Activated CD4-positive, alpha-beta T cell treated with anti-CD3 and anti-CD28 coated beads for 36 hours (primary cell): ENCODE data around the gene CNTN5. TPM values are rescaled to one million over a fixed set of nuclear protein-coding genes. Genes with fewer than 3 reads are reported as not detected.
"Not testable (repeated sequence)": the region's sequence is repeated elsewhere in the genome, so short reads cannot be mapped to it uniquely, and the experiment has no call there.

Experiments
- ATAC-seq: fragments of 200-7000 bp; cut with Tn5 transposase; one replicate; pipeline ENCODE4 v1.10.0; 2021; ENCODE audit warnings: mild to moderate bottlenecking, moderate library complexity
- CTCF ChIA-PET: fragments of 350-600 bp; sonication (Branson Sonifier 250); formaldehyde crosslinking; loops from one replicate; lab custom pipeline; 2021; ENCODE audit warnings: antibody characterized with exemption; lab: Charles Lee
- POLR2A ChIA-PET: fragments of 350-600 bp; sonication (Branson Sonifier 250); formaldehyde crosslinking; loops from one replicate; lab custom pipeline; 2021; ENCODE audit warnings: antibody characterized with exemption, inconsistent platforms; lab: Charles Lee
- DNase-seq: peaks from one replicate; pipeline ENCODE4 v3.0.0-alpha.2; 2020
- H3K27ac Mint-ChIP-seq: one replicate; pipeline ENCODE4 v1.8.0; 2021; ENCODE audit warnings: mixed read lengths
- H3K27me3 Mint-ChIP-seq: one replicate; pipeline ENCODE4 v1.8.0; 2021; ENCODE audit warnings: mixed read lengths
- H3K36me3 Mint-ChIP-seq: one replicate; pipeline ENCODE4 v1.8.0; 2021; ENCODE audit warnings: low read depth, mixed read lengths
- H3K4me1 Mint-ChIP-seq: one replicate; pipeline ENCODE4 v1.8.0; 2021; ENCODE audit warnings: mixed read lengths
- H3K4me3 Mint-ChIP-seq: one replicate; pipeline ENCODE4 v1.8.0; 2021; ENCODE audit warnings: mild to moderate bottlenecking, moderate library complexity, mixed read lengths
- H3K9me3 Mint-ChIP-seq: one replicate; pipeline ENCODE4 v1.8.0; 2021; ENCODE audit warnings: low read depth, mixed read lengths
- intact Hi-C, 2 experiments: fragments of 100-400 bp; cut with DNase I in 1 of 2; cut with micrococcal nuclease in 1 of 2; formaldehyde crosslinking; loops; one replicate each; pipeline versions ENCODE4 v1.14.2 to v1.15.1; 2022 to 2024; cut with DNase I, micrococcal nuclease
- total RNA-seq, 2 experiments: library from RNA; stranded (reverse); gene quantifications; one replicate each; pipeline ENCODE4 v1.2.3, GENCODE V29; 2021

CNTN5 gene
- total RNA-seq, 2 experiments from 2014 or later = not detected

DNA sequence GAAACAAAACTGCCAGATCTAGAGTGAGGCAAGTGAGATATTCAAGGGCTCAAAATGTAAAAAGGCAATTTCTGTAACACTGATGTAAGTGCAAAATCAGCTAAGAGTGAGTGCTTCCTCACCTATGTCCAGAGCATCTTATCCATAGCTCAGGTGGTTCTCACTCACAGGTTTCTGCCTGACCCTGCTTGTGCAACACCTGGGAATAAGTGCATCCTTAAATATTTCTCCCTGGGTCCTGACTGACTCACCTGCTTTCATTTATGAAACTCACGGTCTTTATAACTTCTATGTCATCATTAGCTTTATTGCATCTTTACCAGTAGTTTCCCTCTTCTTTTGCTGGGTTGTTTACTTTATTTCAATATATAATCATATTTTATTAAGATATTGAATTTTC is 260.6 kb downstream of the CNTN5 start:
- H3K27me3 Mint-ChIP-seq = no peaks in the 10 kb centered on the region
- H3K4me3 Mint-ChIP-seq = no peak overlapping the region
- H3K4me1 Mint-ChIP-seq = no peaks in the 10 kb centered on the region
- H3K27ac Mint-ChIP-seq = no peak overlapping the region
- DNase-seq (no peak), ATAC-seq (no peak)
- H3K36me3 Mint-ChIP-seq = no peaks in the 10 kb centered on the region
- ChIA-PET CTCF (no interaction called here), POLR2A (no interaction called here)
- peaks cover 9% of the 10 kb centered on the region for H3K9me3 Mint-ChIP-seq
- intact Hi-C loops = no loop called here

DNA sequence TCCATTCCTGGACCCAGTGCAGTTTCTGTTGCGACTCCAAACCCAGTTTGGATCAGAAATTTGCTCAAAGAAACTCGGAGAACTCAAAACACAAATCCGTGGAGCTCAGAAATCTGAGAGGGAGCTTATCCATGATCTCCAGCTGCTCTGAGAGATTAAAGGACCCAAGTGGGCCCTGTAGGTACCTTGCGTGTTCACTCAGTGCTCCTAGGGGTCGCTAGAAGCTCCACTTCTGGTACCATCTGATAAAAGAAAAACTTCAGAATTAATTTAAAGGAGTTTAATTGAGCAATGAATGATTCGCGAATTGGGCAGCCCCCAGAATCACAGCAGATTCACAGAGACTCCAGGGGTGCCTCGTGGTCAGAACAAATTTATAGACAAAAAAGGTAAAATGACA is 277.2 kb downstream of the CNTN5 start:
- H3K9me3 Mint-ChIP-seq, ATAC-seq, POLR2A ChIA-PET, H3K27me3 Mint-ChIP-seq, H3K27ac Mint-ChIP-seq, intact Hi-C loops, CTCF ChIA-PET, H3K36me3 Mint-ChIP-seq, H3K4me3 Mint-ChIP-seq, H3K4me1 Mint-ChIP-seq, DNase-seq: not testable (repeated sequence)

DNA sequence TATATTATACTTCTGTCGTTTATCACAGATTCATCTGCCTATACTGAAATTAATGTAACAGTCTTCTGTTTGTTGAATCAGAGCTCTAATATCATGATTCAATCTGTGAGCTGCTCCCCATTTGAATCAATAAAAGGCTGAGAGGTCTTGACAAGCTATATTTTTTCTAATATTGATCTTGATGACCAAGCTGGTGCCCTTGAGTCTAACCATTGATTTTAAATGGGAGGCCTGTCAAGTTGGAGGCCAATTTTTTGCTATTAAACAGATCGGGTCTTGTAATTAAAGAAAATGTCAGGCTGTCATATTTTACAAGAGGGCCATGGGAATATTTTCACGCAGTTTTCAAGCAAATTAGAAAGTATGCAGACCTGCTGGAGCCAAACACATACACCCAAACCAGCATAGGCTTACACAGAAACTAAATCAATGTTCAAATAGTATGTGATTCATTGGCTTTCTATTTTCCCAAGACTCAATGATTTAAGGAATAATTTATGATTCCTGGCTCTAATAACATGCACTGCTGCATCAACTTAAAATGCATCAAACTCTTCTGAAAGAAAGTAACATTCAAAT is 286.9 kb downstream of the CNTN5 start:
- CTCF ChIA-PET = interaction anchor here (0.6 kb wide), 1 partner anchor 9 kb away, joined by 3 read pairs; no protein-coding TSS in a partner anchor
- Mint-ChIP-seq H3K27ac (no peak overlapping the region), H3K4me3 (no peak overlapping the region), H3K27me3 (no peaks in the 10 kb centered on the region), H3K9me3 (no peaks in the 10 kb centered on the region), H3K4me1 (no peaks in the 10 kb centered on the region), H3K36me3 (no peaks in the 10 kb centered on the region)
- DNase-seq = no peak
- no peak for ATAC-seq
- POLR2A ChIA-PET = no interaction called here
- intact Hi-C loops = no loop called here

DNA sequence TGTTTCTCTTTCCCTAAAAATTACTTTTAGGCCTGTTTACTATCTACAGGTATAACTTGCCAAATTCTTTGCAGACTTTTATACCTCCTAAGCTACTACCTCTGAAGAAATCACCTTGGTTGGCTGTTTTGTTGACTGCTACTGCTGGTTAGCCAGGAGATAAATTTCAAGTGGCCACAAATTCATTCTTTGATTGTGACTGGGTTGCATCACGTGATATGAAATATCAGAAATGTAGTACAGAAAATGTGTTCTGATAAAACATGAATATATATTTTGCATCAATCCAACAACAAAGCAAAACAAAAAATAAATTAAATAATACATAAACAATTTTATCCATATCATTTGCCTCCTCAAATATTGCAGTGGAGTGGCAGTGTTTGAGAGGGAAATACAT is 291.1 kb downstream of the CNTN5 start:
- ChIA-PET CTCF (no interaction called here), POLR2A (no interaction called here)
- H3K36me3 Mint-ChIP-seq = no peaks in the 10 kb centered on the region
- no peak overlapping the region for H3K4me3 Mint-ChIP-seq
- ATAC-seq (no peak), DNase-seq (no peak)
- intact Hi-C loops = no loop called here
- no peaks in the 10 kb centered on the region for H3K27me3 Mint-ChIP-seq
- no peak overlapping the region for H3K27ac Mint-ChIP-seq
- H3K4me1 Mint-ChIP-seq = no peaks in the 10 kb centered on the region
- H3K9me3 Mint-ChIP-seq = peaks cover 2% of the 10 kb centered on the region

DNA sequence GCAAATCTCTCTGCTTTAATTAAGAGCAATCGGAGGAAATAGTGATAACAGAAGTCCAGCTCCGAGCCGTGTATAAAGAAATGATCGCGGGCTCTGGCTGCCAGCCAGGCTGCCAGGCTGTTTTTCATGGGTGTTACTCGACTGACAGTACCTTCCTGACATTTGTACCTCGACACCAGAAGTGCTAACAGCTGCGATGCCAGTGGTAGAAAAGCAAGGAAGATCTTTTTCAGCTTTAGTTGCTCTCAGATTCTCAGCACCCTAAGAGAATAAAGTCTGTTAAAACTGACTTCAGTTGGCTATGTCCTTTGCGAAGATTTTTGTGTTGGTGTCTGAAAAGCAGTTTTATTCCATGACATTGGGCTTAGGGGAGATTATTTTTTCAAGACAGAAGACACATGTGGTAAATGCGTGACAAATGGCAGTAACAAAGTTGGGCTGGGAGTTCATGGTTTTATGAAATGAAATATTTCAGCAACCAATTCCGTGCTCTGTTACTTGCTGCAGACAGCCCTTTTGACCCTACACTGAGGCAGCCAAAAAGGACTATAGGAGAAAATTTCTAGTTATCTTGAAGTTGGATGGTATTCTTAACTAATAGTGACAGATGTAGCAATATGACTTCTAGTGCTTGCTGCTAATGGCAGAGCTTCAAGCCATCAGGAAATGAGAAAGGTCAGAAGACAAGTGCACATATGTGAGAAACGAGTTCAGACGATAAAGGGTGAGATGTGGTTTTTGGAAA is 296.2 kb downstream of the CNTN5 start:
- Mint-ChIP-seq H3K36me3 (no peaks in the 10 kb centered on the region), H3K9me3 (peaks cover 9% of the 10 kb centered on the region), H3K4me1 (no peaks in the 10 kb centered on the region), H3K27ac (no peak overlapping the region), H3K4me3 (no peak overlapping the region), H3K27me3 (no peaks in the 10 kb centered on the region)
- ATAC-seq (no peak), DNase-seq (no peak)
- intact Hi-C loops = no loop called here
- ChIA-PET CTCF (no interaction called here), POLR2A (no interaction called here)

DNA sequence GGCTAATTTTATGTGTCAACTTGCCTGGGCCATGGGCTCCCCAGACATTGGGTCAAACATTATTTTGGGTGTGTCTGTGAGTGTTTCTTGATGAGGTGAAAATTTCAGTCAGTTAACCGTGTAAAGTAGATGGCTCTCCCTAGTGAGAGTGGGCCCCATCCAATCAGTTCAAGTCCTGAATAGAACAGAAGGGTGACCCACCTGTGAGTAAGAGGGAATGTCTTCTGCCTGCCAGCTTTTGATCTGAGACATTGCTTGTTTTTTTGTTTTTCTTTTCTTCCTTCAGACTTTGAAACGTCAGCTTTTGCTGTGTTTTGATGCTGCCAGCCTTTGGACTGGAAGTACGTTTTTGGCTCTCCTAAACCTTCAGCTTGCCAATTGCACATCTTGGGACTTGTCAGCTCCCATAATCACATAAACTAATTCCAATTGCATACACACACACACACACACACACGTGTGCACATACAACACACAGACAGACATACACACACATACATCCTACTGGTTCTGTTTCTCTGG is 300.1 kb downstream of the CNTN5 start:
- CTCF ChIA-PET = no interaction called here
- POLR2A ChIA-PET = no interaction called here
- Mint-ChIP-seq H3K27me3 (no peaks in the 10 kb centered on the region), H3K36me3 (no peaks in the 10 kb centered on the region), H3K4me1 (no peaks in the 10 kb centered on the region), H3K9me3 (peaks cover 7% of the 10 kb centered on the region), H3K27ac (no peak overlapping the region), H3K4me3 (no peak overlapping the region)
- intact Hi-C loops = no loop called here
- no peak for DNase-seq
- no peak for ATAC-seq

DNA sequence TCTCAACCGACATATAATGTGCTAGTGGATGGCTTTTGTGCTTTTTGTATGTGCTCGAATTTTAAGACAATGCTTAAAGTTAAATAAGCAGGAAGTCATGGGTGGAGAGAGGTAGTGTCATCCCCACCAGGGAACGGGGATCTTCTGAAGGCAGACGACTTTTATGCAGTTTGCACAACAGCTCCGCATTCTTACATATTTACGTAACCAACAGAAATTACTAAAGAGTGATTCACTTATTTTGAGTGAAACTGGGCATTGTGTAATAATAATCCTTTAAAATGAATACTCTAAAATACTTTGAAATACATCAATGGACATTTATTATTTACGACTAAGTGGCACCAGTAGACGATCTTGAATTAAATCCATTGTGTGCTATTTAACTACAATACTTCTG is 305.1 kb downstream of the CNTN5 start:
- no peaks in the 10 kb centered on the region for H3K27me3 Mint-ChIP-seq
- DNase-seq (no peak), ATAC-seq (no peak)
- H3K4me3 Mint-ChIP-seq = no peak overlapping the region
- H3K4me1 Mint-ChIP-seq = no peaks in the 10 kb centered on the region
- no peaks in the 10 kb centered on the region for H3K36me3 Mint-ChIP-seq
- peaks cover 4% of the 10 kb centered on the region for H3K9me3 Mint-ChIP-seq
- no peak overlapping the region for H3K27ac Mint-ChIP-seq
- ChIA-PET CTCF (no interaction called here), POLR2A (no interaction called here)
- intact Hi-C loops = no loop called here

DNA sequence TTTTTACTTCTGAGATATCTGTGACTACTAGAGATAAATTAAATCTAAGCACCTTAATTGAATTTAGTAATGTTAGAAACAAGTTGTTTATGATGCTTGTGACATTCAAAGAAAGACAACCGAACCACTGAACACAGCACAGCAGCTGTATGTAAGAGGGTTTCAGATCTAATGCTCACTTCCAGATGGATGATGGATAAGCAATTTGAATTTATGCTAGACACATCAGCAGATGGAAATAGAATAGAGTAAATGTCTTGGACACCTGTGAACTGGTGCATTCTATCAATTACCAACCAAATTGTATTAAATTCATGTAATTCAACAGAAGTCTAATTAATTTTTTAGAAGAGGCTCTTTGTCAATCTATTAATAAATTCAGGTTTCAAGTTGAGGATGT is 306.3 kb downstream of the CNTN5 start:
- intact Hi-C loops = no loop called here

DNA sequence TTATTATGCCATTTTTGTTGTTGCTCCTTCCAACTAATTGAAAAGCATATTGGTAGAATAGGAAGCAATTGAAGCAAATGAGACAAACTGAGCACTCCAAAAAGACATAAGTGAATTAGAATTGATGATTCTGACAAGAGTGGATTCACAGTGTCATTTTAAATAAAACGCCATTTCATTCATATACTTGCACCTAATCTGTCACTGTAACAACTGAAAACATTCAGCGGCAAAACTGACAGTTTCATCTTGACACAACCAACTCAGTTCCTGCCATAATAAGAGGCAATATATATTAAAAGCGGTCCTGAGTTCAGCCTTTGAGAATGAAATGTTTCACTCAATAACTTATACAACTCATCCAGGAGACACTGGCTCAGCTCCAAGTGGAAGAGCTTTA is 306.8 kb downstream of the CNTN5 start:
- Mint-ChIP-seq H3K27me3 (no peaks in the 10 kb centered on the region), H3K4me1 (no peaks in the 10 kb centered on the region)
- intact Hi-C loops = no loop called here

More for the DNA sequence above, 306.3 kb downstream of the CNTN5 start:
- H3K4me1 Mint-ChIP-seq = no peaks in the 10 kb centered on the region
- ATAC-seq = no peak
- no peak overlapping the region for H3K27ac Mint-ChIP-seq
- no peak overlapping the region for H3K4me3 Mint-ChIP-seq
- H3K9me3 Mint-ChIP-seq = peaks cover 2% of the 10 kb centered on the region
- H3K27me3 Mint-ChIP-seq = no peaks in the 10 kb centered on the region
- no peak for DNase-seq
- POLR2A ChIA-PET = interaction anchor here (0.7 kb wide), 1 partner anchor 225 kb away, joined by 4 read pairs; no protein-coding TSS in a partner anchor
- no peaks in the 10 kb centered on the region for H3K36me3 Mint-ChIP-seq
- CTCF ChIA-PET = no interaction called here

DNA sequence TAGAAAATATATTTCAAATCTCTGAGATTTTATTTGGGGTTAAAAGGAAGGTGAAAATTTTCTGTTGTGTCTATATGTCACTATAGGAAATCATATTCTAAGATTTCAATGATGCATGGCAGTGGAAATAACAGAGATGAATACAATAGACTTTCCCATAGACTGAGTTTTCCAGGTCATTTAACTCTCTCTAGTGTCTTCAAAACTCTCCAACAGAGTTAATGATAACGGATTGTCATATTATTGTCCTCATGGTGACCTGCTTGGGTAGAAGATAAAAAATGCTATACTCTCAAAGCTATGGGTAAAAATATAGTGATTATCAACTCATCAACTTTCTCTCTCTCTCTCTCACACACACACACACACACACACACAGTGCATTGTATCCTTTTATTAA is 312.9 kb downstream of the CNTN5 start:
- Mint-ChIP-seq H3K27ac (no peak overlapping the region), H3K36me3 (no peaks in the 10 kb centered on the region), H3K4me1 (no peaks in the 10 kb centered on the region), H3K4me3 (no peak overlapping the region), H3K27me3 (no peaks in the 10 kb centered on the region), H3K9me3 (peaks cover 1% of the 10 kb centered on the region)
- no peak for ATAC-seq
- ChIA-PET POLR2A (no interaction called here), CTCF (no interaction called here)
- intact Hi-C loops = no loop called here
- DNase-seq = no peak

More for the DNA sequence above, 306.8 kb downstream of the CNTN5 start:
- CTCF ChIA-PET = no interaction called here
- ATAC-seq = no peak
- H3K9me3 Mint-ChIP-seq = peaks cover 2% of the 10 kb centered on the region
- no peak for DNase-seq
- no peaks in the 10 kb centered on the region for H3K36me3 Mint-ChIP-seq
- H3K27ac Mint-ChIP-seq = no peak overlapping the region
- no peak overlapping the region for H3K4me3 Mint-ChIP-seq
- POLR2A ChIA-PET = no interaction called here

DNA sequence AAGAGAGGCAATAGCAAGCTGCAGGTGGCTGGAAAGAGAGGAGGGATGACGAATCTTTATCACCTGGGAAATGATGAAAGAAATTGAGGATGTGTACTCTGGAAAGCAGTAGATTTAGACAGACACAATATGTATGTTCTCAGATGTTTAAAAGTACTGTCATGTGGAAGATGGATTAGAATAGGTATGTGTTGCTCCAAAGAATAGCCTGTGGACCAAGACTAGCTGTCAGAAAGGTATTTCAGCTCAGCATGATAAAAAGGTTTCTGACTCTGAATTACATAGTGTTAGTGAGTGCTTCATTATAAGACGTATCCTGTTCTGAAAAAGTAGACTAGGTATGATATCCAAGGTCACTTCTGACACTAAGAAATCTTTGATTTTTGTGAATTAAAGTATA is 322.4 kb downstream of the CNTN5 start:
- ATAC-seq (no peak), DNase-seq (no peak)
- H3K36me3 Mint-ChIP-seq = no peaks in the 10 kb centered on the region
- intact Hi-C loops = no loop called here
- CTCF ChIA-PET = no interaction called here
- H3K27me3 Mint-ChIP-seq = no peaks in the 10 kb centered on the region
- no peaks in the 10 kb centered on the region for H3K4me1 Mint-ChIP-seq
- peaks cover 11% of the 10 kb centered on the region for H3K9me3 Mint-ChIP-seq
- no peak overlapping the region for H3K4me3 Mint-ChIP-seq
- POLR2A ChIA-PET = no interaction called here
- no peak overlapping the region for H3K27ac Mint-ChIP-seq

DNA sequence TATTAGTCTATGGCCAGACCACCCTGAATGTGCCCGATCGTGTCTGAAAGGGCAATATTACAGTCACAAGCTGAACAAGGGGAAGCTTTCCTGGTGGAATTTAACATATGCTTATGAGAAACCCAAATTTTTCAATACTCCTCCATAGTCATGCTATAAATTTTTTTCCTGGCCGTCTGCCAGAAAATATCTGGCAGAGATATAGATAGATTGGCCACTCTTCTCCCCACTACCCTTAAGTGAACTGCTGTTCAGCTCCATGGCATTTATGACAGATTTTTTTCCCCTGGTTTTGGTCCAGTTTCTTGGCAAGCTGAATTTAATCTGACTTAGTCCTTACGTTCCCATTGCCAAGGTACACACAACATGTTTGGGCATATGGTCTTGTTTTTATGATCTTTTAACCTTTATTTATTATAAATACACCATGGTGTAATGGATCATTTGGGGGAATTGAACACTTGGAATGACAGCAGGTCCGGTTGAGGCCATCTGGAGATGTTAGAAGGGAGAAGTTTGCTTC is 328.5 kb downstream of the CNTN5 start:
- ATAC-seq = no peak

More for the DNA sequence above, 328.5 kb downstream of the CNTN5 start:
- ChIA-PET POLR2A (no interaction called here), CTCF (interaction anchor here (1.1 kb wide), 1 partner anchor 12 kb away, joined by 4 read pairs; no protein-coding TSS in a partner anchor)
- Mint-ChIP-seq H3K27me3 (no peaks in the 10 kb centered on the region), H3K36me3 (no peaks in the 10 kb centered on the region), H3K4me3 (no peak overlapping the region), H3K27ac (no peak overlapping the region), H3K9me3 (peaks cover 2% of the 10 kb centered on the region), H3K4me1 (no peaks in the 10 kb centered on the region)
- no peak for DNase-seq
- intact Hi-C loops = no loop called here
